ENCODE data around the gene H3-3A. TPM values are rescaled to one million over a fixed set of nuclear protein-coding genes. Genes with fewer than 3 reads are reported as not detected.

The H3-3A gene
- total RNA-seq, 1 experiment from 2014 or later: 894 TPM

DNA sequence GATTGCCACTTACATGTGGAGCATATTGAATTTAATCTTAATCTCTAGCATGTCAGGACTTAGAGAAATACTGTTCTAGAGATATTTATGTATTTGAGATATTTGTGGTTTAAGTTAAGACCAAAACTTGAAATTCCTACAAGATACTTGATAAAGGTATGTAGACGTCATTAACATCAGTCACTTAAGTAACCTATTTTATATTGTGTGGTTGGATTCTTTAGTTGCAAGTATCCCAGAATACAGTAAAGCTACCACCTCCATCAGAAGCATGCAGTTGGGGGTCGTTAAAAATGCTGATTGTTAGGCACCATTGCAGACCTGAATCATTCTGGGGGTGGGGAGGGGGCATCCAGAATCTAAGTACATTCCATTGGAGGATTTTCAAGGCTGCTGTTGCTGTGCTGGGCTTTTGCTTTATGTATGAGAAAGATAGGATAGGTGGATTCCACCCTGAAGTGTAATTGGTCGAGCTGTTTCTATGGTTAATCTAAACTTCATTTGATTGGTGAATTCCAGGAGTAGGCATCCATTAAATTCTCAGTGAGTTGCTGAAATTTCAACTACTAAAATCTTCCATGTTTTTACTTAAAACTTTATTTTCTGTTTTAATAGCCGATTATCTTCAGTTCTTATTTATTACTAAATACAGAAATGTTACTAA, 4.0 kb downstream of the H3-3A start:
- DNase-seq (ENCODE audit: low spot score) (no peak), ATAC-seq (no peak)
- peak overlapping the region; percentile 100; the same call in 1 of the 2 replicates for H3K4me3 Mint-ChIP-seq
- TF ChIP-seq, protein P1, sequence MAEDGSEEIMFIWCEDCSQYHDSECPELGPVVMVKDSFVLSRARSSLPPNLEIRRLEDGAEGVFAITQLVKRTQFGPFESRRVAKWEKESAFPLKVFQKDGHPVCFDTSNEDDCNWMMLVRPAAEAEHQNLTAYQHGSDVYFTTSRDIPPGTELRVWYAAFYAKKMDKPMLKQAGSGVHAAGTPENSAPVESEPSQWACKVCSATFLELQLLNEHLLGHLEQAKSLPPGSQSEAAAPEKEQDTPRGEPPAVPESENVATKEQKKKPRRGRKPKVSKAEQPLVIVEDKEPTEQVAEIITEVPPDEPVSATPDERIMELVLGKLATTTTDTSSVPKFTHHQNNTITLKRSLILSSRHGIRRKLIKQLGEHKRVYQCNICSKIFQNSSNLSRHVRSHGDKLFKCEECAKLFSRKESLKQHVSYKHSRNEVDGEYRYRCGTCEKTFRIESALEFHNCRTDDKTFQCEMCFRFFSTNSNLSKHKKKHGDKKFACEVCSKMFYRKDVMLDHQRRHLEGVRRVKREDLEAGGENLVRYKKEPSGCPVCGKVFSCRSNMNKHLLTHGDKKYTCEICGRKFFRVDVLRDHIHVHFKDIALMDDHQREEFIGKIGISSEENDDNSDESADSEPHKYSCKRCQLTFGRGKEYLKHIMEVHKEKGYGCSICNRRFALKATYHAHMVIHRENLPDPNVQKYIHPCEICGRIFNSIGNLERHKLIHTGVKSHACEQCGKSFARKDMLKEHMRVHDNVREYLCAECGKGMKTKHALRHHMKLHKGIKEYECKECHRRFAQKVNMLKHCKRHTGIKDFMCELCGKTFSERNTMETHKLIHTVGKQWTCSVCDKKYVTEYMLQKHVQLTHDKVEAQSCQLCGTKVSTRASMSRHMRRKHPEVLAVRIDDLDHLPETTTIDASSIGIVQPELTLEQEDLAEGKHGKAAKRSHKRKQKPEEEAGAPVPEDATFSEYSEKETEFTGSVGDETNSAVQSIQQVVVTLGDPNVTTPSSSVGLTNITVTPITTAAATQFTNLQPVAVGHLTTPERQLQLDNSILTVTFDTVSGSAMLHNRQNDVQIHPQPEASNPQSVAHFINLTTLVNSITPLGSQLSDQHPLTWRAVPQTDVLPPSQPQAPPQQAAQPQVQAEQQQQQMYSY (CRISPR knock-in tag; IDR thresholded peaks at IDR 0.05): no peak
- TF ChIP-seq ZNF232 (CRISPR knock-in tag; IDR thresholded peaks at IDR 0.05) (no peak), FOXK1 (CRISPR knock-in tag; IDR thresholded peaks at IDR 0.05) (no peak), NR2C2 (CRISPR knock-in tag; IDR thresholded peaks at IDR 0.05) (no peak), ZNF671 (CRISPR knock-in tag; IDR thresholded peaks at IDR 0.05) (no peak), NFE2L1 (CRISPR knock-in tag; IDR thresholded peaks at IDR 0.05) (no peak), CREB1 (CRISPR knock-in tag; IDR thresholded peaks at IDR 0.05) (no peak), MYBL2 (CRISPR knock-in tag; IDR thresholded peaks at IDR 0.05) (no peak), GABPB1 (CRISPR knock-in tag; IDR thresholded peaks at IDR 0.05) (no peak), SMAD3 (CRISPR knock-in tag; IDR thresholded peaks at IDR 0.05; ENCODE audit: borderline replicate concordance) (no peak), HMGA2 (CRISPR knock-in tag; IDR thresholded peaks at IDR 0.05) (no peak), SP1 (CRISPR knock-in tag; conservative IDR thresholded peaks at IDR 0.05) (no peak), EMX1 (CRISPR knock-in tag; IDR thresholded peaks at IDR 0.05) (no peak), ZNF396 (CRISPR knock-in tag; IDR thresholded peaks at IDR 0.05; ENCODE audit: borderline replicate concordance) (no peak)
- TF ChIP-seq, protein P2, sequence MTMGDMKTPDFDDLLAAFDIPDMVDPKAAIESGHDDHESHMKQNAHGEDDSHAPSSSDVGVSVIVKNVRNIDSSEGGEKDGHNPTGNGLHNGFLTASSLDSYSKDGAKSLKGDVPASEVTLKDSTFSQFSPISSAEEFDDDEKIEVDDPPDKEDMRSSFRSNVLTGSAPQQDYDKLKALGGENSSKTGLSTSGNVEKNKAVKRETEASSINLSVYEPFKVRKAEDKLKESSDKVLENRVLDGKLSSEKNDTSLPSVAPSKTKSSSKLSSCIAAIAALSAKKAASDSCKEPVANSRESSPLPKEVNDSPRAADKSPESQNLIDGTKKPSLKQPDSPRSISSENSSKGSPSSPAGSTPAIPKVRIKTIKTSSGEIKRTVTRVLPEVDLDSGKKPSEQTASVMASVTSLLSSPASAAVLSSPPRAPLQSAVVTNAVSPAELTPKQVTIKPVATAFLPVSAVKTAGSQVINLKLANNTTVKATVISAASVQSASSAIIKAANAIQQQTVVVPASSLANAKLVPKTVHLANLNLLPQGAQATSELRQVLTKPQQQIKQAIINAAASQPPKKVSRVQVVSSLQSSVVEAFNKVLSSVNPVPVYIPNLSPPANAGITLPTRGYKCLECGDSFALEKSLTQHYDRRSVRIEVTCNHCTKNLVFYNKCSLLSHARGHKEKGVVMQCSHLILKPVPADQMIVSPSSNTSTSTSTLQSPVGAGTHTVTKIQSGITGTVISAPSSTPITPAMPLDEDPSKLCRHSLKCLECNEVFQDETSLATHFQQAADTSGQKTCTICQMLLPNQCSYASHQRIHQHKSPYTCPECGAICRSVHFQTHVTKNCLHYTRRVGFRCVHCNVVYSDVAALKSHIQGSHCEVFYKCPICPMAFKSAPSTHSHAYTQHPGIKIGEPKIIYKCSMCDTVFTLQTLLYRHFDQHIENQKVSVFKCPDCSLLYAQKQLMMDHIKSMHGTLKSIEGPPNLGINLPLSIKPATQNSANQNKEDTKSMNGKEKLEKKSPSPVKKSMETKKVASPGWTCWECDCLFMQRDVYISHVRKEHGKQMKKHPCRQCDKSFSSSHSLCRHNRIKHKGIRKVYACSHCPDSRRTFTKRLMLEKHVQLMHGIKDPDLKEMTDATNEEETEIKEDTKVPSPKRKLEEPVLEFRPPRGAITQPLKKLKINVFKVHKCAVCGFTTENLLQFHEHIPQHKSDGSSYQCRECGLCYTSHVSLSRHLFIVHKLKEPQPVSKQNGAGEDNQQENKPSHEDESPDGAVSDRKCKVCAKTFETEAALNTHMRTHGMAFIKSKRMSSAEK (CRISPR knock-in tag; IDR thresholded peaks at IDR 0.05; ENCODE audit: borderline replicate concordance): no peak
- TF ChIP-seq, protein P3, sequence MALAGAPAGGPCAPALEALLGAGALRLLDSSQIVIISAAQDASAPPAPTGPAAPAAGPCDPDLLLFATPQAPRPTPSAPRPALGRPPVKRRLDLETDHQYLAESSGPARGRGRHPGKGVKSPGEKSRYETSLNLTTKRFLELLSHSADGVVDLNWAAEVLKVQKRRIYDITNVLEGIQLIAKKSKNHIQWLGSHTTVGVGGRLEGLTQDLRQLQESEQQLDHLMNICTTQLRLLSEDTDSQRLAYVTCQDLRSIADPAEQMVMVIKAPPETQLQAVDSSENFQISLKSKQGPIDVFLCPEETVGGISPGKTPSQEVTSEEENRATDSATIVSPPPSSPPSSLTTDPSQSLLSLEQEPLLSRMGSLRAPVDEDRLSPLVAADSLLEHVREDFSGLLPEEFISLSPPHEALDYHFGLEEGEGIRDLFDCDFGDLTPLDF (CRISPR knock-in tag; IDR thresholded peaks at IDR 0.05): no peak
- TF ChIP-seq, protein P4, sequence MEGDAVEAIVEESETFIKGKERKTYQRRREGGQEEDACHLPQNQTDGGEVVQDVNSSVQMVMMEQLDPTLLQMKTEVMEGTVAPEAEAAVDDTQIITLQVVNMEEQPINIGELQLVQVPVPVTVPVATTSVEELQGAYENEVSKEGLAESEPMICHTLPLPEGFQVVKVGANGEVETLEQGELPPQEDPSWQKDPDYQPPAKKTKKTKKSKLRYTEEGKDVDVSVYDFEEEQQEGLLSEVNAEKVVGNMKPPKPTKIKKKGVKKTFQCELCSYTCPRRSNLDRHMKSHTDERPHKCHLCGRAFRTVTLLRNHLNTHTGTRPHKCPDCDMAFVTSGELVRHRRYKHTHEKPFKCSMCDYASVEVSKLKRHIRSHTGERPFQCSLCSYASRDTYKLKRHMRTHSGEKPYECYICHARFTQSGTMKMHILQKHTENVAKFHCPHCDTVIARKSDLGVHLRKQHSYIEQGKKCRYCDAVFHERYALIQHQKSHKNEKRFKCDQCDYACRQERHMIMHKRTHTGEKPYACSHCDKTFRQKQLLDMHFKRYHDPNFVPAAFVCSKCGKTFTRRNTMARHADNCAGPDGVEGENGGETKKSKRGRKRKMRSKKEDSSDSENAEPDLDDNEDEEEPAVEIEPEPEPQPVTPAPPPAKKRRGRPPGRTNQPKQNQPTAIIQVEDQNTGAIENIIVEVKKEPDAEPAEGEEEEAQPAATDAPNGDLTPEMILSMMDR (IDR thresholded peaks at IDR 0.05): no peak
- TF ChIP-seq, protein P5, sequence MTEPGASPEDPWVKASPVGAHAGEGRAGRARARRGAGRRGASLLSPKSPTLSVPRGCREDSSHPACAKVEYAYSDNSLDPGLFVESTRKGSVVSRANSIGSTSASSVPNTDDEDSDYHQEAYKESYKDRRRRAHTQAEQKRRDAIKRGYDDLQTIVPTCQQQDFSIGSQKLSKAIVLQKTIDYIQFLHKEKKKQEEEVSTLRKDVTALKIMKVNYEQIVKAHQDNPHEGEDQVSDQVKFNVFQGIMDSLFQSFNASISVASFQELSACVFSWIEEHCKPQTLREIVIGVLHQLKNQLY (CRISPR knock-in tag; IDR thresholded peaks at IDR 0.05): no peak
- TF ChIP-seq, protein P6, sequence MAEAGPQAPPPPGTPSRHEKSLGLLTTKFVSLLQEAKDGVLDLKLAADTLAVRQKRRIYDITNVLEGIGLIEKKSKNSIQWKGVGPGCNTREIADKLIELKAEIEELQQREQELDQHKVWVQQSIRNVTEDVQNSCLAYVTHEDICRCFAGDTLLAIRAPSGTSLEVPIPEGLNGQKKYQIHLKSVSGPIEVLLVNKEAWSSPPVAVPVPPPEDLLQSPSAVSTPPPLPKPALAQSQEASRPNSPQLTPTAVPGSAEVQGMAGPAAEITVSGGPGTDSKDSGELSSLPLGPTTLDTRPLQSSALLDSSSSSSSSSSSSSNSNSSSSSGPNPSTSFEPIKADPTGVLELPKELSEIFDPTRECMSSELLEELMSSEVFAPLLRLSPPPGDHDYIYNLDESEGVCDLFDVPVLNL (CRISPR knock-in tag; IDR thresholded peaks at IDR 0.05; ENCODE audit: borderline replicate concordance, low read depth): no peak
- ChIA-PET POLR2A (no interaction called here), CTCF (interaction anchor here (1.0 to 1.3 kb wide), 5 partner anchors 17 to 59 kb away, joined by 4 to 5 read pairs (median 4); no protein-coding TSS in a partner anchor)
- peaks cover 78% of the 10 kb centered on the region for H3K36me3 Mint-ChIP-seq
- peak overlapping the region; percentile 62 for H3K27ac Mint-ChIP-seq
- H3K27me3 Mint-ChIP-seq (ENCODE audit: low read depth): no peaks in the 10 kb centered on the region; the same call in 1 of the 2 replicates
- no peaks in the 10 kb centered on the region for H3K9me3 Mint-ChIP-seq
- H3K4me1 Mint-ChIP-seq: peaks cover 40% of the 10 kb centered on the region

Measured in WTC11 (cell line).